HEK293 (cell line): Measurements from ENCODE around the gene HSPB6.

ENCODE experiments used
- CTCF ChIA-PET: fragments of 350-600 bp; formaldehyde crosslinking; extraction: SDS; loops from one replicate; lab custom pipeline; 2021; ENCODE audit warnings: antibody characterized with exemption; lab: Yijun Ruan, JAX
- POLR2A ChIA-PET: fragments of 300-600 bp; formaldehyde crosslinking; extraction: SDS; loops from one replicate; lab custom pipeline; 2020; ENCODE audit warnings: antibody characterized with exemption, inconsistent platforms; lab: Yijun Ruan, JAX
- H3K27ac ChIP-seq: fragments of 200-500 bp; sonication (Bioruptor generic); 2 replicates; pipeline ENCODE4 v1.5.1; 2014; ENCODE audit warnings: low read depth, low read length, control low read depth, inconsistent platforms; ENCODE audit errors: extremely low read depth
- H3K36me3 ChIP-seq, 2 experiments: fragments of 200-500 bp in 1 of 2; sonication (Bioruptor generic) in 1 of 2; 1 replicate in 1 of 2; 2 replicates in 1 of 2; pipeline ENCODE4 v1.5.1; 2014 to 2017; ENCODE audit warnings: inconsistent platforms in 2 of 2, low read length in 2 of 2; ENCODE audit not compliant: control insufficient read depth in 2 of 2, insufficient read depth in 1 of 2
- H3K4me1 ChIP-seq: fragments of 200-500 bp; sonication (Bioruptor generic); 2 replicates; pipeline ENCODE4 v1.5.1; 2014; ENCODE audit warnings: mild to moderate bottlenecking, low read length, inconsistent platforms; ENCODE audit not compliant: control insufficient read depth, insufficient read depth
- H3K4me3 ChIP-seq: 2 replicates; pipeline ENCODE4 v1.5.1; 2011; ENCODE audit warnings: low read depth, mild to moderate bottlenecking, control low read depth, low read length, moderate library complexity
- H3K9me3 ChIP-seq: fragments of 200-500 bp; sonication (Bioruptor generic); 2 replicates; pipeline ENCODE4 v1.5.1; 2014; ENCODE audit warnings: low read depth, low read length, inconsistent platforms; ENCODE audit not compliant: control insufficient read depth, insufficient read depth
- BCL11A ChIP-seq: fragments of 450-650 bp; formaldehyde crosslinking; IDR thresholded peaks from 2 replicates; pipeline ENCODE4 v1.5.1; 2016; ENCODE audit warnings: low read depth, missing biosample characterization, missing genetic modification characterization
- KLF8 ChIP-seq: fragments of 450-650 bp; formaldehyde crosslinking; IDR thresholded peaks from 2 replicates; pipeline ENCODE4 v1.5.1; 2016; ENCODE audit warnings: missing biosample characterization, missing genetic modification characterization
- PATZ1 ChIP-seq: fragments of 450-650 bp; formaldehyde crosslinking; IDR thresholded peaks from 2 replicates; pipeline ENCODE4 v1.5.1; 2016; ENCODE audit warnings: missing biosample characterization, missing genetic modification characterization
- SETDB1 ChIP-seq: IDR thresholded peaks from one replicate; pipeline ENCODE4 v1.6.1; 2017; ENCODE audit warnings: mild to moderate bottlenecking, low read length, moderate library complexity, mixed read lengths; ENCODE audit not compliant: insufficient read length
- TSHZ1 ChIP-seq: fragments of 450-650 bp; formaldehyde crosslinking; IDR thresholded peaks from 2 replicates; pipeline ENCODE4 v1.5.1; 2016; ENCODE audit warnings: missing biosample characterization, missing genetic modification characterization, borderline replicate concordance
- ZBTB10 ChIP-seq: fragments of 450-650 bp; formaldehyde crosslinking; IDR thresholded peaks from 2 replicates; pipeline ENCODE4 v1.5.1; 2016; ENCODE audit warnings: missing biosample characterization, missing genetic modification characterization
- ZBTB8A ChIP-seq: fragments of 450-650 bp; formaldehyde crosslinking; IDR thresholded peaks from 2 replicates; pipeline ENCODE4 v1.5.1; 2016; ENCODE audit warnings: missing biosample characterization, missing genetic modification characterization
- ZFHX2 ChIP-seq: fragments of 450-650 bp; formaldehyde crosslinking; conservative IDR thresholded peaks from 2 replicates; pipeline ENCODE4 v1.5.1; 2016; ENCODE audit warnings: missing biosample characterization, missing genetic modification characterization
- ZIC2 ChIP-seq: fragments of 450-650 bp; formaldehyde crosslinking; IDR thresholded peaks from 2 replicates; pipeline ENCODE4 v1.5.1; 2016; ENCODE audit warnings: missing biosample characterization, missing genetic modification characterization
- ZNF26 ChIP-seq: fragments of 450-650 bp; formaldehyde crosslinking; IDR thresholded peaks from 2 replicates; pipeline ENCODE4 v1.5.1; 2016; ENCODE audit warnings: missing biosample characterization, missing genetic modification characterization
- ZNF658 ChIP-seq: fragments of 450-650 bp; formaldehyde crosslinking; IDR thresholded peaks from 2 replicates; pipeline ENCODE4; 2016; ENCODE audit warnings: missing biosample characterization, missing genetic modification characterization

Gene HSPB6

GRCh38 chr19:35787227-35787799 is 30.5 kb upstream of the HSPB6 start:
- Histone ChIP-seq H3K4me3 (no peak overlapping the region), H3K36me3 (peaks cover 12 to 13% of the 10 kb centered on the region in 2 experiments)
- CTCF ChIA-PET: interaction anchor here (0.6 to 1.1 kb wide), 2 partner anchors 14 to 718 kb away, joined by 3 read pairs; no protein-coding TSS in a partner anchor

More at GRCh38 chr19:35787227-35787799, 30.5 kb upstream of the HSPB6 start:
- no peaks in the 10 kb centered on the region for H3K4me1 ChIP-seq
- TF ChIP-seq ZBTB10 (tag by site-specific recombination): peak; percentile 70; the same call in 1 of the 2 replicates
- no peak for TF ChIP-seq ZBTB8A
- TF ChIP-seq TSHZ1 (tag by site-specific recombination): no peak
- 0 out of 2 replicates have a peak, but pooled peaks have one; percentile 20 for TF ChIP-seq PATZ1 (tag by site-specific recombination)
- TF ChIP-seq BCL11A (tag by site-specific recombination): no peak
- no peak for TF ChIP-seq SETDB1
- peak; percentile 42; the same call in 1 of the 2 replicates for TF ChIP-seq KLF8 (tag by site-specific recombination)
- no peak for TF ChIP-seq ZNF658
- no peak for TF ChIP-seq ZFHX2 (tag by site-specific recombination)
- TF ChIP-seq ZNF26: no peak
- TF ChIP-seq ZIC2: peak; percentile 39; the same call in 1 of the 2 replicates
- no peak overlapping the region for H3K27ac ChIP-seq
- POLR2A ChIA-PET: interaction anchor here (0.5 to 0.7 kb wide), 2 partner anchors 88 to 106 kb away, joined by 3 to 4 read pairs; no protein-coding TSS in a partner anchor
- no peaks in the 10 kb centered on the region for H3K9me3 ChIP-seq
